ENCODE measurements around the gene ADGRB2.

DNA sequence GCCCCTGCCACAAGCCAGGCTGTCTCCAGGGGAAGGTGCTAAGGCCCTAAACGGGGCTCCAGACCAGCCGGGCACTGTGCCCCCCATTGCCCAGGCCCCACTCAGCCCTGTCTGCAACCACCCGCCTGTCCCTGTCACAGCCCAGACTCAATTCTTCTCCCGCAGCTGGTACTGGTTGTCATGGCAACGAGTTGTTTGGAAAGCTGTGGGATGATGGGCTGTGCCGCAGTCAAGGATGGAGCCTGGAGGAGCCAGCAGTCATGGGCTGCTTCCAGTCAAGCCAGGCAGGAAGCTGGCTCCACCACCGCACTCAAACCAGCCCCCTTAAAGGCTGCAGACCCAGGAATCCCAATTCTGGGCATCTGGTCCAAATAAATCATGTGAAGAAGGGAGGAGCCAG, 47.5 kb upstream of the ADGRB2 start:
- no peak for TF ChIP-seq POLR2A (IDR thresholded peaks at IDR 0.05)
- TF ChIP-seq POLR2AphosphoS5 (IDR thresholded peaks at IDR 0.05) = no peak

Measured in suprapubic skin (tissue), 4 donors.